GM13976 (cell line): ENCODE data around the gene SYNGAP1.

Experiments
- DNase-seq: peaks from one replicate; pipeline ENCODE4 v3.0.0; 2012; ENCODE audit warnings: low spot score
- CTCF ChIP-seq: IDR thresholded peaks from 2 replicates; pipeline ENCODE4 v1.5.1; 2012; ENCODE audit warnings: borderline replicate concordance, mild to moderate bottlenecking; ENCODE audit not compliant: insufficient read depth; ENCODE audit errors: extremely low read depth, missing control alignments, control extremely low read depth
- in situ Hi-C: fragments of 300-500 bp; cut with MboI; formaldehyde crosslinking; loops from one replicate; pipeline ENCODE4 v1.12.0; 2022; ENCODE audit warnings: low sequenced_read_pairs, mixed read lengths, inconsistent platforms; ENCODE audit not compliant: unreplicated experiment

SYNGAP1 gene

DNA sequence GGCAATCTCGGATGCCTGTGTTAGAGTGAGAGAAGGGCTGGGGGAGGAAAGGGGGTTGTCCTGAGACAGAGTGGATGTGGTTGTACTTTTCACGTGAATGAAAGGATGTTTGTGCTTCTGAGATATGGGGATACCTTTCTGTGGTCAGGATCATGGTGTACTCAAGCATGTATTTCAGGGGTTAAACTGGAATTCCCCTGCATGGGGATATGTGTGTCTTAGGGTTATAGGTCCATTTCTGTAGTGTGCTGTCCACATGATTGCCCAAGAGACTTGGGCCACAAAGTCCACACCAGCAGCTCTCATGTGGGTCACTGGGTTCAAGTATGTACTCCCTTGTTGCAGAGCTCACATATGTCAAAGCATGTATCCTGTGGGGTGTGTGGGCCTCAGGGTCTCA, 10.5 kb downstream of the SYNGAP1 start:
- DNase-seq = no peak
- no peak for TF ChIP-seq CTCF
- in situ Hi-C loops = no loop called here

DNA sequence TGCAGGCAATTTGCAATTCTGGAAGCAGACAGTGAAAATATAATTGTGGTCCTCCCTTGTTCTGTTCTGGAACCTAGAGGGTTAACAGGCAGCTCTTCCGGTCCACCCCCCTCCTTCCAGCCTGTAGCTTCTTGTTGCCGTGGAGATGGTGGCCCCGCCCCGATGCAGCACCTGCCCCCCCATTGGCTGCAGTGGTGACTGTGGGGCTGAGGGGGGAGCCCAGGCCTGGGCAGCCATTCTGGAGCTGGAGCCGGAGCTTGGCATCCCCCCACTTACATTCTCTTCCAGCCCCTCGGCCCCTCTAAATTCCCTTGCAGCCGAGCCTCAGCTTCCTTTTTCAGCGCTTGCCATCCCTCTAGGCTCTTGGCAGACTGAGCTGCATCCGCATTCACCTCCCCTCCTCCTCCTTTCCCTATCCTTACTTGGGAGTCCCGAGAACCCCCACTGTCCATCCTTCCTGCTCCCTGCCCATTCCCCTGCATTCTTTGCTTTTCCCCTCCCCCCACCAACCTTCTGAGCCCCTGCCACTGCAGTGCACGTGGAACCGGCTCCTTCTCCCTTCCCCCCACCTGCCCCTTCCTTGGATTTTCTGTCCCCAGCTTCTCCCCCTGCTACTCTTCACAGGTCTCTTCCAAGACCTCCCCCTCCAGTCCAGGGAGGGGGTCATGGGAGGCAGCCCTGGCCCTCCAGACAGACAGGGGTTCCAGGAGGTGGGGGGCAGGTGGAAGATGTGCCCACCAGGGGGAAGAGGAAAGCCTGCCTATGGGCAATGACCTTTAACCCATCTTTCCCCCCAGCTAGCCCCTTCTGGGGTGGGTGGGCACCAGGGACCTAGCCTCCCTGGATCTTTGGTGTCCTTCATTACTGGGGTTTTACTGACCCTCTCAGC, 11.4 kb downstream of the SYNGAP1 start:
- TF ChIP-seq CTCF = no peak
- in situ Hi-C loops = no loop called here
- peak; percentile 92 for DNase-seq

DNA sequence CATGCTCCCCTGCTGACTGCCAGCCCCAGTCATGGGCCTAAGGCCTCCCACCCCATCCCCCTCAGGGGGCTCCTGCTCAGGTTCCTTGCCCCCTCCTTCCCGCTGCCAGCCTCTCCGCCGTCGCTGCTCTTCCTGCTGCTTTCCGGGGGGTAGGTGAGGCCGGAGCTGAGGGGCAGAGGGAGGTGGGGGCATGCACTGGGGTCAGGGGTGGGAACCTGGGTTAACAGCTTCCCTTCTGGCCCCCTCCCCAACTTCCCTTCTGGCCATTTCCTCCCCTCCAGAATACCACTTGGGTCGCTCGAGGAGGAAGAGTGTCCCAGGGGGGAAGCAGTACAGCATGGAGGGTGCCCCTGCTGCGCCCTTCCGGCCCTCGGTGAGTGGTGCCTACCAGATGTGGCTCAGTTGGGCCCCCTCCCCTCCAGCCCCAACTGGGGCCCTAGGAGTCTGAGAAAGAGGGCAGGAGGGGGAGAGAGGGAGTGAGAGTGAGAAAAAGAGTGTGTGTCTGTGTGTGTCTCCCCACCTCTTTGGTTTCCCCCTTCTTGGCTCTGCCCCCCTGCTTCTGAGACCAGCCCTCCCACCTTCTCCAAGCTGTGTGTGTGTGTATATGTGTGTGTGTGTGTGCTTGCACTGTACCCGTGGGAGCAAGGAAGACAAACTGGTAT, 12.1 kb downstream of the SYNGAP1 start:
- DNase-seq = no peak
- TF ChIP-seq CTCF = no peak
- in situ Hi-C loops = no loop called here

DNA sequence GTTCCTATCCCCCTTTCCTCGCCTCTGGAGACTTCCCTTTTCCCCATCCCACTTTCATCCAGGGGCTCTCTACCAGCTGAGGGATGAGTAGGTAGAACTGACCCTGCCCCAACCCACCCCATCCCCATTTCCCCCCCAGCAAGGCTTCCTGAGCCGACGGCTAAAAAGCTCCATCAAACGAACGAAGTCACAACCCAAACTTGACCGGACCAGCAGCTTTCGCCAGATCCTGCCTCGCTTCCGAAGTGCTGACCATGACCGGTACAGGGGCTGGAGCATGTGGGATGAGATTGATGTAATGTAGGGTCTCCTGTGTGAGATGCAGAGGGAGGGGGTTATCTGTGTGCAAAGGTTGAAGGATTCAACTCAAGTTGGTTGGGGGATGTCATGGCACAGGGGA, 12.7 kb downstream of the SYNGAP1 start:
- in situ Hi-C loops = no loop called here

GRCh38 chr6:33433001-33433543, 13.2 kb downstream of the SYNGAP1 start:
- TF ChIP-seq CTCF = no peak
- DNase-seq = no peak
- in situ Hi-C loops = no loop called here

More for the DNA sequence above, 12.7 kb downstream of the SYNGAP1 start:
- DNase-seq = no peak
- TF ChIP-seq CTCF = no peak

GRCh38 chr6:33433544-33434191, 13.8 kb downstream of the SYNGAP1 start:
- in situ Hi-C loops = no loop called here
- TF ChIP-seq CTCF = no peak
- no peak for DNase-seq
